ENCODE data around the gene GLRX5. TPM values are rescaled to one million over a fixed set of nuclear protein-coding genes. Genes with fewer than 3 reads are reported as not detected.
"Not testable (repeated sequence)": the region's sequence is repeated elsewhere in the genome, so short reads cannot be mapped to it uniquely, and the experiment has no call there.

GLRX5 gene
- total RNA-seq, 1 donor from 2014 or later: 27.2 TPM

- Histone ChIP-seq H3K27me3 (no peaks in the 10 kb centered on the region), H3K9me3 (no peaks in the 10 kb centered on the region), H3K27ac (no peak overlapping the region), H3K4me3 (no peak overlapping the region), H3K36me3 (no peaks in the 10 kb centered on the region), H3K4me1 (no peaks in the 10 kb centered on the region)
- TF ChIP-seq, protein P1, sequence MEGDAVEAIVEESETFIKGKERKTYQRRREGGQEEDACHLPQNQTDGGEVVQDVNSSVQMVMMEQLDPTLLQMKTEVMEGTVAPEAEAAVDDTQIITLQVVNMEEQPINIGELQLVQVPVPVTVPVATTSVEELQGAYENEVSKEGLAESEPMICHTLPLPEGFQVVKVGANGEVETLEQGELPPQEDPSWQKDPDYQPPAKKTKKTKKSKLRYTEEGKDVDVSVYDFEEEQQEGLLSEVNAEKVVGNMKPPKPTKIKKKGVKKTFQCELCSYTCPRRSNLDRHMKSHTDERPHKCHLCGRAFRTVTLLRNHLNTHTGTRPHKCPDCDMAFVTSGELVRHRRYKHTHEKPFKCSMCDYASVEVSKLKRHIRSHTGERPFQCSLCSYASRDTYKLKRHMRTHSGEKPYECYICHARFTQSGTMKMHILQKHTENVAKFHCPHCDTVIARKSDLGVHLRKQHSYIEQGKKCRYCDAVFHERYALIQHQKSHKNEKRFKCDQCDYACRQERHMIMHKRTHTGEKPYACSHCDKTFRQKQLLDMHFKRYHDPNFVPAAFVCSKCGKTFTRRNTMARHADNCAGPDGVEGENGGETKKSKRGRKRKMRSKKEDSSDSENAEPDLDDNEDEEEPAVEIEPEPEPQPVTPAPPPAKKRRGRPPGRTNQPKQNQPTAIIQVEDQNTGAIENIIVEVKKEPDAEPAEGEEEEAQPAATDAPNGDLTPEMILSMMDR (IDR thresholded peaks at IDR 0.05): no peak
- DNase-seq: no peak
- ATAC-seq: no peak
- intact Hi-C loops (cut with DNase I): no loop called here
Measured at GRCh38 chr14:95577067-95577800, 42.4 kb downstream of the GLRX5 start.

DNA sequence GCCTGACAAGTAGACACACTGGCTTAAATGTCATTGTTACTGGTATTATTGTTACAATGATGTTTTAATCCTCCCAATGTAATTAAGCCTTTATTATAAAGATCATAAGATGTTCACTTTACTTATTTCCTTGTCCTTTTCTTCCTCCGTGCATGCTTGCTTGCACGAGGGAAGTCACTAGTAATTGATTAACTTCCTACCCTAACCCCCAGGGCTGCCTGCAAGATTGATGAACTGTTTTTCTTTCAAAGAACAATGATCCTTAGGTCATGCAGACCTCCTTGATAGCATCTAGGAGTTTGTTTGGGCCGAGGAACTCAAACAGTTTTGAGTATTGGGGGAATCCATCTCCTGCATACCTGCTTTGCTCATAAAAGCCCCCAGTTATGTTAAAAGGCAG, 43.0 kb downstream of the GLRX5 start:
- H3K36me3 ChIP-seq: no peaks in the 10 kb centered on the region
- intact Hi-C loops (cut with DNase I): no loop called here
- no peak for ATAC-seq

GRCh38 chr14:95583836-95584617, 49.2 kb downstream of the GLRX5 start:
- DNase-seq; H3K27me3 ChIP-seq; ATAC-seq; H3K9me3 ChIP-seq; H3K36me3 ChIP-seq; H3K4me1 ChIP-seq; intact Hi-C loops (cut with DNase I); H3K27ac ChIP-seq; H3K4me3 ChIP-seq: not testable (repeated sequence)

More for the DNA sequence above, 43.0 kb downstream of the GLRX5 start:
- Histone ChIP-seq H3K9me3 (no peaks in the 10 kb centered on the region), H3K4me1 (no peaks in the 10 kb centered on the region), H3K4me3 (no peak overlapping the region), H3K27ac (no peak overlapping the region), H3K27me3 (no peaks in the 10 kb centered on the region)
- TF ChIP-seq, protein P1 (IDR thresholded peaks at IDR 0.05): no peak
- DNase-seq: no peak

DNA sequence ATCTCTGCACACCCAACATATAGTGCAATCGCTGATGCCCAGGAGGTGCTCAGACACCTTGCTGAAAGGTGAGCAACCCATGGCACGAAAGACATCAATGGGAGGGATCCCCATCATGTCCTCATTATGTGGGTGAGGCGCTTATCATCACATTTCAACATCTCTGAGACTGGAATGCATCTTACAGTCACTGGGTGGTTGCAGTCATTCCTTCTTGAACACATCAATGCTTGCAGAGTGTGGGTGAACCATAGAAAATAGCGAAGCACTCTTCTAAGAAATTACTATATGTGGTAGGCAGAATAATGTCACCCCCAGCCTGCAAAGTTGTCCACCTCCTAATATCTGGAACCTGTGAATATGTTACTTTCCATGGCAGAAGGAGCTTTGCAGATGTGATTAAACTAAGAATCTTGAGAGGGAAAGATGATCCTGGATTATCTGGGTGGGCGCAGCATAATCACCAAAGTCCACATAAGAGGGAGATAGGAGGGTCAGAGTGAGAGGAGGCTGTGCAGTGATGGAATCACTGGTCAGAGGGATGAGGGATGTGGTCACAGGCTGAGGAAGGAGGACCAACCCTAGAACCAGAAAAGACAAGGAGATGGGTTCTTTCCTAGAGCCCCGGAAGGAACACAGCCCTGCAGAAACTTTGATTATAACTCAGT, 51.2 kb downstream of the GLRX5 start:
- ATAC-seq: no peak
- DNase-seq: no peak
- intact Hi-C loops (cut with DNase I): no loop called here
- no peaks in the 10 kb centered on the region for H3K27me3 ChIP-seq
- no peak overlapping the region for H3K4me3 ChIP-seq
- TF ChIP-seq, protein P1 (IDR thresholded peaks at IDR 0.05): no peak
- no peaks in the 10 kb centered on the region for H3K4me1 ChIP-seq
- no peak overlapping the region for H3K27ac ChIP-seq
- no peaks in the 10 kb centered on the region for H3K36me3 ChIP-seq
- H3K9me3 ChIP-seq: no peaks in the 10 kb centered on the region

DNA sequence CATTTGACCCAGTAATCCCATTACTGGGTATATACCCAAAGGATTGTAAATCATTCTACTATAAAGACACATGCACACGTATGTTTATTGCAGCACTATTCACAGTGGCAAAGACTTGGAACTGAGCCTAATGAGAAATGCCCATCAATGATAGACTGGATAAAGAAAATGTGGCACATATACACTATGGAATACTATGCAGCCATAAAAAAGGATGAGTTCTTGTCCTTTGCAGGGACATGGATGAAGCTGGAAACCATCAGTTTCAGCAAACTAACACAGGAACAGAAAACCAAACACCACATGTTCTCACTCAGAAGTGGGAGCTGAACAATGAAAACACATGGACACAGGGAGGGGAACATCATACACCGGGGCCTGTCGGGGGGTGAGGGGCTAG, 56.3 kb downstream of the GLRX5 start:
- H3K4me3 ChIP-seq; H3K27ac ChIP-seq; intact Hi-C loops (cut with DNase I); DNase-seq; H3K36me3 ChIP-seq; H3K27me3 ChIP-seq; ATAC-seq; H3K4me1 ChIP-seq; H3K9me3 ChIP-seq: not testable (repeated sequence)

Other genes with a start within 250 kb of the GLRX5 start
- gene CLMN, start 215.1 kb upstream of the GLRX5 start, total RNA-seq: 19.3 TPM
- gene SYNE3, start 18.4 kb upstream of the GLRX5 start, total RNA-seq: 19.3 TPM
- not detected for gene TCL1B, start 151.4 kb downstream of the GLRX5 start, total RNA-seq
- not detected for gene TCL1A, start 179.1 kb downstream of the GLRX5 start, total RNA-seq

Data from upper lobe of right lung (tissue), 1 donor.